DOHH2 (cell line): ENCODE data around the gene RIPOR2.

Experiments used
- CTCF ChIP-seq: fragments of 200-600 bp; sonication (generic); IDR thresholded peaks from one replicate; pipeline ENCODE4 v1.5.1; 2014; ENCODE audit warnings: antibody characterized with exemption, mild to moderate bottlenecking, low read depth, low read length; ENCODE audit not compliant: poor library complexity, severe bottlenecking
- EZH2phosphoT487 ChIP-seq: fragments of 200-600 bp; sonication (generic); IDR thresholded peaks from 2 replicates; pipeline ENCODE4 v1.6.1; 2017; ENCODE audit warnings: borderline replicate concordance, mild to moderate bottlenecking, antibody characterized with exemption, low read length, moderate library complexity, mixed read lengths

GRCh38 chr6:24891004-24891403 is 44.8 kb downstream of the RIPOR2 start:
- no peak for TF ChIP-seq CTCF
- TF ChIP-seq EZH2phosphoT487: no peak
